RWPE1 (cell line): Measurements from ENCODE around the gene KRT33B.
A peak's percentile ranks its signal among the peaks of the same experiment; 100 is the strongest.
"Not testable (repeated sequence)": the region's sequence is repeated elsewhere in the genome, so short reads cannot be mapped to it uniquely, and the experiment has no call there.

ENCODE experiments used
- CTCF ChIA-PET: fragments of 350-600 bp; sonication (Branson Sonifier 250); formaldehyde crosslinking; extraction: SDS; loops from one replicate; lab custom pipeline; 2021; lab: Yijun Ruan, JAX
- POLR2A ChIA-PET: fragments of 400-600 bp; formaldehyde crosslinking; extraction: SDS; loops from one replicate; lab custom pipeline; 2020; ENCODE audit warnings: antibody characterized with exemption; ENCODE audit not compliant: low non-redundant PET; lab: Yijun Ruan, JAX
- DNase-seq: peaks from one replicate; pipeline ENCODE4 v3.0.0; 2012; ENCODE audit warnings: low spot score
- H3K27ac ChIP-seq: fragments of 450-650 bp; 2 replicates; pipeline ENCODE4 v1.5.1; 2017
- CTCF ChIP-seq: fragments of 450-650 bp; conservative IDR thresholded peaks from 2 replicates; pipeline ENCODE4 v1.5.1; 2017; ENCODE audit warnings: low read depth, mild to moderate bottlenecking

KRT33B gene

GRCh38 chr17:41351177-41351576, 18.4 kb downstream of the KRT33B start:
- CTCF ChIA-PET, result no interaction called here
- no peak overlapping the region for H3K27ac ChIP-seq
- no peak for DNase-seq
- POLR2A ChIA-PET, result no interaction called here
- no peak for TF ChIP-seq CTCF

GRCh38 chr17:41350381-41350878, 19.2 kb downstream of the KRT33B start, which contains the start of gene KRT33A:
TSS of gene KRT33A (minus strand) at chr17:41350828. CDS start at chr17:41350767, 61 bp downstream.
- DNase-seq, POLR2A ChIA-PET, CTCF ChIA-PET, H3K27ac ChIP-seq: not testable (repeated sequence)

GRCh38 chr17:41347869-41348760, 21.5 kb downstream of the KRT33B start:
- peak; percentile 8 for DNase-seq
- no peak for TF ChIP-seq CTCF
- ChIA-PET CTCF (interaction anchor here (0.6 to 1.7 kb wide), 3 partner anchors 26 to 315 kb away, joined by 3 to 5 read pairs (median 5); no protein-coding TSS in a partner anchor), POLR2A (no interaction called here)
- no peak overlapping the region for H3K27ac ChIP-seq

GRCh38 chr17:41346421-41346820, 23.2 kb downstream of the KRT33B start:
- POLR2A ChIA-PET, DNase-seq: not testable (repeated sequence)

GRCh38 chr17:41345992-41346391, 23.6 kb downstream of the KRT33B start:
- H3K27ac ChIP-seq, result no peak overlapping the region
- no peak for TF ChIP-seq CTCF
- no peak for DNase-seq
- ChIA-PET POLR2A (no interaction called here), CTCF (interaction anchor here (0.6 kb wide), 1 partner anchor 617 kb away, joined by 3 read pairs; no protein-coding TSS in a partner anchor)

More at GRCh38 chr17:41346421-41346820, 23.2 kb downstream of the KRT33B start:
- not testable (repeated sequence) for H3K27ac ChIP-seq
- CTCF ChIA-PET, result interaction anchor here (0.6 kb wide), 1 partner anchor 617 kb away, joined by 3 read pairs; no protein-coding TSS in a partner anchor

- POLR2A ChIA-PET, result no interaction called here
- CTCF ChIA-PET, result interaction anchor here (0.7 kb wide), 1 partner anchor 32 kb away, joined by 5 read pairs; no protein-coding TSS in a partner anchor
- no peak for DNase-seq
- TF ChIP-seq CTCF, result no peak
- no peak overlapping the region for H3K27ac ChIP-seq
These were observed 26.6 kb downstream of the KRT33B start for GRCh38 chr17:41343029-41343428.

- no peak for DNase-seq
- TF ChIP-seq CTCF, result no peak
- CTCF ChIA-PET, result no interaction called here
- POLR2A ChIA-PET, result no interaction called here
- no peak overlapping the region for H3K27ac ChIP-seq
These were observed 28.4 kb downstream of the KRT33B start for GRCh38 chr17:41340934-41341861.
